Activated CD8-positive, alpha-beta memory T cell treated with anti-CD3 and anti-CD28 coated beads for 24 hours (primary cell): ENCODE results near the gene SLK.

Experiments used
- DNase-seq: peaks from one replicate; pipeline ENCODE4 v3.0.0-alpha.2; 2020

SLK gene

GRCh38 chr10:104057717-104058116 is 90.8 kb downstream of the SLK start:
- no peak for DNase-seq

DNA sequence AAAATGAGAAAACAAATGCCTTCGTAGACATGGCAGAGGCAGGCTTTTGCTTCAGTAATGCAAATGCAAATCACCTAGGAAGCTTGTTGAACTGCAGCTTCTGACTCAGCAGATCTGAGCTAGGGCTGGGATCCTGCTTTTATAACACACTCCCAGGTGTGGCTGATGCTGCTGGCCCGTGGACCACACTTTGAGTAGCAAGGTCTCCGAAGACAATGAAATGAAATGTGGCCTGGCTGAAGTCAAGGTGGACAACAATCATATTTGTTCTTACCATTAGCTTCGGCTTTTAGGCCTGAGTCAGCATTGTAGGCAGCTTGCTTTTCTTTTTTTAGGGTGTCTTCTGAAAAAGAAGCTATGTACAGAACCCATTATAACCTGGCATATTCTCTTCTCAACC is 92.4 kb downstream of the SLK start:
- DNase-seq, result no peak

GRCh38 chr10:104061196-104061595 is 94.3 kb downstream of the SLK start:
- no peak for DNase-seq

DNA sequence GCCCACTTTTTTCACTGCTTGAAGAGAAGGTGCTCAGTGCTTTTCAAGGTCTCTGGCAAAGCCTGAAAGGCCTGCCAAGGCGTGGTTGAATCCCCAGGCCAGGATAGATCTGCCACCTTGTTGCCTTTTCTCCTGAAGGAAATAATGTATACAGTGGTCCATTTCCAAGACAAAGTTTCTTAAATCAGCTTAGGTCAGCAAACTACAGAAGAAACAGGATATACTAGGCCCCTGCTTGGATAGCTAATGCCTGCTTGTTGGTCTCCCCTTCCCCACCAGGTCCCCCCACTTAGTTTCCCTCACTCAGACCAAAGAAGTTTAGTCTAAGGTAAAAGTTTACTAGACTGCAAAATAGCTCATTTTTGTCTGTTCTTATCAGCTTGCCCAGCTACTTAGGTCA is 98.8 kb downstream of the SLK start:
- DNase-seq, result no peak

DNA sequence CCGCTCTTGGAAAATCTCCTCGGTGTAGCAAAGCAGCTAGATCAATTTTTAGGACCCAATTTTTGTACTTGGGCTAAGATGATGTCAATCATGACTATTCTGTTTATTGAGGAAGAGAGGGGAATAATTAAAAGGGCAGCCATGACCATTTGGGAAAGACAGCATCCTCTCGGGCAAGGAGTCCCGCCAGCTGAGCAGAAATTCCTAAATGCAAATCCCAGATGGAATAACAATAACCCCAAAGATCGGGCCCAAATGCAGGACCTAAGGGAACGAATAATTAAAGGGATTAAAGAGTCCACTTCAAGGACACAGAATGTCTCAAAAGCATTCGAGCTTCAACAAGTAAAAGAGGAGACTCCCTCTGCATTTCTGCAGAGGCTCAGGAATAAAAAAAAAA is 100.0 kb downstream of the SLK start:
- DNase-seq, result no peak

DNA sequence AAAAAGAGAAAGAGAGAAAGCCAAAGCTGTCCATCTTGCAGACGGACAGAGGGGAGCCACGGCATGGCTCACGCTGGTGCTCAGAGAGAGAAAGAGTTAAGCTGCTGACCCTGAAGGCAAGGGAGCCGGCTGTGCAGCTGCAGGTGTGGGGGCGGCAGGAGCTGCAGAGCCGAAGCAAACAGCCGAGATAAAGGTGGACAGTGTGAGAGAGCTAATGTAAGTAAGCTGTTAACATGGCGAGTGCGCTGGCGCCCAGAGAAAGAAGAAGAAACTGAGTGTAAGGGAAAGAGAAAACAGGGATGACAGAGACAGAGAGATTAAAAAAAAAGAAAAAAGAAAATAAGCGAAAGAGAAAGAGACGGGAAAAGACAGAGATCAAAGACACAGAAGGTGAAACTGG is 100.6 kb downstream of the SLK start:
- no peak for DNase-seq

GRCh38 chr10:104069613-104070012 is 102.7 kb downstream of the SLK start:
- DNase-seq, result no peak

GRCh38 chr10:104072786-104073185 is 105.8 kb downstream of the SLK start:
- no peak for DNase-seq

DNA sequence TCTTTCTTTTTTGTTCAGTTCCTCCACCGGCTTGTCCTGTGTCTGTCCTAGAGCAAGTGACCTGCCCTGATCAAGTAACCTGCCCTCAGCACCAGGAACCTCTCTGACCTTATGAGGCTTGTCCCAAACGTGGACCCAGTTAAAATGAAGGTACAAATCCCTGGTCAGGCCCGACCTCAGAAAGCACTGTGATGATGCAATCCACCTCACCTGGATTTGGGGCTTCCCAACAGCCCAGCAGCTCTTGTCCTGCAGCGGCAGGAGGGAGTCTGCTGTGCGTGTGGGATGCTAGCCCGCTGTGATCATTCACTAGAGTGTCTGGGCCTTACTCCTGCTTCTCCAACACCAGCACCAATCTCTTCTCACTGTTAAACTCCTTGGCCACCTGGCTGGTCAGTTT is 107.6 kb downstream of the SLK start:
- no peak for DNase-seq

GRCh38 chr10:104076743-104077160 is 109.8 kb downstream of the SLK start:
- DNase-seq, result no peak

DNA sequence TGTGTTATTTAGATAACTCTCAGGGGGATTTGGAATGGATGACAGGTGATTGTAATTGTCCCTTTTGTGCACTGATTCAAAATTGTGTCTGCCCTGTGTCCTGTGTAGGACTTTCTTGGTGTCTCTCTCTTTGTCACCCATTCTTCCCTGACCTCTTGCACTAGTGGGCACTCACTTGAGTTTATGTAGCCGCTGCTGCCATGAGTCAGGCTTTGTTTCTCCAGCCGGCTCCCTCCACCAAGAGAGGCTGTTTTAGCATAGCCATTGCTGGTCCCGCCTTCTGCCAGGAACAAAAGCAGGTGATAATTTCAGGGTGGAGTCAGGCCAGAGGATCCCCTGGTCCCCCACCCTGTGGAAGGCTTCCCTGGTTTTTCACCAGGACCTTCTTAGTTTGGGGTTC is 110.3 kb downstream of the SLK start:
- DNase-seq, result no peak

DNA sequence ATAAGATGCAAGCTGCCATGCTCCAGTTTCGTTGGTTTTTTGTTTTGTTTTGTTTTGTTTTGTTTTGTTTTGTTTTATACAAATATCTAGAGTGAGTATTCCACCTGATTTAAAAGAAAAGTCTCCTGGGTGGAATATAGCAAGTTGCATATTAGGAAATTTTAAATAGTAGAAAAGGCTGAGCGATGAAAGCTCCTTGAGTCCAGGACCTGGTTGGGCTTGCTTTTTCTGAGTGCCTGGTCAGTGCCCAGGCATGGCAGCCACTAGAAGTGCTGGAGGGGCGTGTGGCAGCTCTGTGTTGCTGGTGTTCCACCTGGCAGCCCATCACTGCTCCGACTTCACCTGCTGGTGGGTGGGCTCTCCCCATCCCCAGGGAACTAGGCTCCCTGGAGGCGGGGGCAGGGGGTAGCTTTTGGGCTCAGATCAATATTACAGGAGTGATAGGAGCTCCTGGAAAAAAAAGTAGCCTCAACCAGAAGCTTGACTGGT is 110.8 kb downstream of the SLK start:
- DNase-seq, result no peak
